T-helper 1 cell treated with Interleukin-12 subunit alpha and Interleukin-12 subunit beta and Interleukin-4 antibody, amounts not matched to agents 30 ng/mL and 1 ng/mL, for 36 hours (primary cell): ENCODE results near the gene NLRP9. TPM values are rescaled to one million over a fixed set of nuclear protein-coding genes. Genes with fewer than 3 reads are reported as not detected.

Experiments
- intact Hi-C: fragments of 100-400 bp; cut with micrococcal nuclease; formaldehyde crosslinking; loops from one replicate; pipeline ENCODE4 v1.15.1; 2024
- total RNA-seq: library from RNA; stranded (reverse); gene quantifications from 2 replicates; pipeline ENCODE4 v1.2.3, GENCODE V29; 2022

The NLRP9 gene
- total RNA-seq, 1 donor from 2014 or later: not detected

DNA sequence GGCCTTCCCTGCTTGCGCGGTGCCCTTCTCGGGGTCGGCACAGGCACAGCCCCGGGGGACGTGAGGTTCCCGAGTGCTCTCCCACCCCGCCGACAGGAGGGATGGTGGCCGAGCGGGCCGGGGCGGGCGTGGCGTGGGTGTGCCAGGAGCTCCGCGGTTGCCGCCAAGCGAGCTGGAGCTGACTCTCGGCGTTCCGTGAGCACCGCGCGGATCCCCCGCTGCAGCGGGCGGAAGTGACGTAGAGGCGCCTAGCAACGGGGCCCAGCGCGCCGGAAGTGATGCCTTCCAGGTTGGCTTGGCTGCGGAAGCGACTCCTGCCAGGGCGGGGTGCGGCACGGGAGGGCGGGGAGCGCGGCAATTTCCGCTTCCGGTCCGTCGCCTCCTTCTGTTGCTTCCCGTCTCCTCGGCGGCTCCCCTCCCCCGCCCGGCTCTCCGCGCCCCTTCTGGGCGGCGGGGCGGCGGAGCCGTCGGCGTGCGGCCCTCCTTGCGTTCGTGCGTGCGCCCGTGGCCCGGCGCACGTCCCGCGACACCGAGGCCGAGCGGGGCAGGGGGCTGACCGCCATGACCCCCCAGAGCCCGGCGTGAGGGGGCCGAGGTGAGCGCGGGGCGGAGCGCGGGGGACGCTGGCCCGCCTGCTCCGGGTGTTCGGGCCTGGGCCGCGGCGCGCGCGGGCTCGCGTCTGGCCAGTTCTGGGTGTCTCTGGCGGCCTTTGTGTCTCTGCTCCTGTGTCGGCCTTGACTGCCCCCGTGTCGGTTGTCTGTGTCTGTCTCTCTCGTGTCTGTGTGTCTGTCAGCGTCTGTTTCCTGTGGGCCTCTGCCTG is 63.2 kb downstream of the NLRP9 start, which contains the start of gene EPN1:
TSS of gene EPN1 (plus strand) at position 386 of the 820 bp plus-strand sequence. CDS start 3,402 bp downstream, outside the sequence.
- intact Hi-C loops: loop anchor here (1.0 to 2.0 kb wide), 7 partner anchors 21 to 640 kb away; partner anchors contain the start of genes FIZ1, PPP1R12C, ZNF444 and ZNF787

DNA sequence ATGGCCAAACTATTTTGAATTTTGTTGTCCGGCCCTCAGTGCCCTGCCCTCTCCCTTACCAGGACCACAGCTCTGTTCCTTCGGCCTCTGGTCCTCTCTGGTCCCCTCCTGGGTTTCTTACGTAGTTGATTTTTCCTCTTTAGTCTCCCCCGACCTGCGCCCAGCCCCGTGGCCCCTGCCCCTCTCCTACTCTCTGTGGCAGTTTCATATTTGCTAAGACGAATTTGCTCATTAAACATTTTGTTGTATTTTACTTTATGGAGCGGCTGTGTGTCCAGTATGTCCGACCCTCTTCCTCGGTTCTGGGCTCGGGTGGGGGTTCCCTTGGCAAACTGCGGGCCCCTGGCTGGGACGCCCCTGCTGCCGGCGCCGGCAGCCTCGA is 63.8 kb downstream of the NLRP9 start:
- intact Hi-C loops: loop anchor here (2.0 kb wide), 4 partner anchors 40 to 640 kb away; partner anchors contain the start of genes ZNF444, ZNF787 and ZSCAN5A

DNA sequence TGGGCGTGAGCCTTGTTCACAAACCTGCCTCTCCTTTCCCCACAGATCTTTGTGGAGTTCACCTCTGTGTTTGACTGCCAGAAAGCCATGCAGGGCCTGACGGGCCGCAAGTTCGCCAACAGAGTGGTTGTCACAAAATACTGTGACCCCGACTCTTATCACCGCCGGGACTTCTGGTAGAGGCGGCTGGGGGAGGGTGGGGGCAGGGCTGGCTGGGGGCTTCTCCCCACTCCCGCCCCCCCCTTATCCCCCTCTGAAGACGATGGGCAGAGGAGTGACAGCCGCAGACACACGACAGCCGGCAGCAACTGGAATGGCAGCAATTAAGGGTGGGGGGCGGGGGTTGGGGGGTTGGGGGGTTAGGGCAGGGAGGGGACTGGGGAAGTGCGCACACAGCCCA is 64.3 kb downstream of the NLRP9 start:
- intact Hi-C loops: loop anchor here (2.0 kb wide), 4 partner anchors 39 to 641 kb away; partner anchors contain the start of genes ZNF444, ZNF787 and ZSCAN5A

DNA sequence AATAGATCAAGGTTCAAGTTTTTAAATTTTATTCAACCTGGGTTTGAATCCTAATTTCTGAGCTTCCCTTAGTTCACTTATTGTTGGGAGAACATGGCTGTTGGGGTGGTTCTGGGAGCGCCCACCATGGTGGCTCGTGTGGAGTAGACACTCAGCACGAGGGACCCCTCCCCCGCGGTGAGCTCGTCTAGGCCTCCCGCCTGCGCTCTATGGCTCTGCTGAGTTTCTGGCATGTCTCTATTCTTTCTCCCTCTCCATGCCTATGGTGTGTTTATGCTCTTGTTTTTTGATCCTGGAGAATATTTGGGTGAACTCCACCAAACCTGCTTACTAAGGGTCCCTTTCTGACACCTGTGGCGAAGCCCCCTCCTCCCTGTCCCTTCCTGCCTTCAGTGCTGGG is 64.7 kb downstream of the NLRP9 start:
- intact Hi-C loops: no loop called here

DNA sequence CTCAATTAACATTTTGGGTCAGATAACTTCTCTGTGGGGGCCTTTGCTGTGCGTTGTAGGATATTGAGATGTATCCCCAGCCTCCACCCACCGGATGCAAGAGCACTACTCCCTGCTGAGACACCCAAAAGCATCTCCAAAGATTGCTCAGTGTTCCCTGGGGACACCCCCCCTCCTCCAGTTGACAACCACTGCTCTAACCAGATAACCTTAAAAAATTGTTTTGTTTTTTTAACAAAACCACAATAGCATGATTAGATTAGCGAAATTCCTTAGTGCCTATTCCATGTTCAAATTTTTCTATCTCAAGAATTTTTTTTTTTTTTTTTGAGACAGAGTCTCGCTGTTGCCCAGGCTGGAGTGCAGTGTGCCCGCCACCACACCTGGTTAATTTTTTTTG is 65.8 kb downstream of the NLRP9 start:
- intact Hi-C loops: no loop called here

DNA sequence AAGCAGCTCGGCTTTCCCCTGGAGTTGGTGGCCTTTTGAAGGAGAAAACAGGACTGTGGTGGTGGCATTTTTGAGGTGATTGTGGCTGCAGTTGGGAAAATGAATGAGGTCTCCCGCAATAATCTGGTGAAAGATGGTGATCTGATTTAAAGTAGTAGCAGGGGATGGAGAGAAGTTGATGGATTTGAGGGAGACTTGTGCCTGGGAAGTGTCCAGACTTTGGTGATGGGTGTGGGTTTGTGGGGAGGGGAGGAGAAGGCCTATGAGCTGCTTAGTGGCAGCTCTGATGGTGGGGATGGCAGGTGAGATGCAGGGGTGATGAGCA is 67.2 kb downstream of the NLRP9 start:
- intact Hi-C loops: no loop called here

DNA sequence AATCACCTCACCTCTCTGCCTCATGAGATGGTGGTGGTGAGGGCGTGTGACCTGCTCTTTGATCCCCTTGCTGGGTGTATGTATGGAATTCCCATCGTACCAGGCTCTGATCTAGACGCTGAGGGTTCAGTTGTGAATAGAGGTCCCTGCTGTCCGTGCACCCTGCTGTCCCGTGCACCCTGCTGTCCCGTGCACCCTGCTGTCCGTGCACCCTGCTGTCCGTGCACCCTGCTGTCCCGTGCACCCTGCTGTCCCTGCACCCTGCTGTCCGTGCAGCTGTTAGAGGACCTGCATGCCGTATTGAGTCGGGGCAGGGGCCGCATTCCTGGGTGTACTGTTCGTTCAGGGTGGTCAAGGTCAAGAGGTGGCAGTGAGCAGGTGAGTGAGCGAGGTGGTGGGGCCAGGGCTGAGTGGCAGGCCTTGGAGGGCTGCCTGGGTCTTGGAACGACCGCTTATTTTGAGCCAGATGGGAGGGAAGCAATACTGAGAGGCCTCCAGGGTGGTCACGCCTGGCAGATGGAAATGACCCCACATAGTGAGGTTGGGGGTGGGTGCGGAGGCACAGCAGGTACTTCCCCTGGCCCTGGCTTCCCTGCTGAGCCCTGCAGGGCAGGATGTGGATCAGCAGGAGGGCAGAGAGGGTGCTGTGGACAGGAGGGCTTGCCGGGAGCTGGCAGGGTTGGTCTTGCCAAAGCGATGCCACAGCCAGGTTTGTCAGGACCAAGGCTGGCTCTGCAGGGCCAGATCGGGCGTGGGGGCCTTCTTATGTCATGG is 67.7 kb downstream of the NLRP9 start:
- intact Hi-C loops: no loop called here

DNA sequence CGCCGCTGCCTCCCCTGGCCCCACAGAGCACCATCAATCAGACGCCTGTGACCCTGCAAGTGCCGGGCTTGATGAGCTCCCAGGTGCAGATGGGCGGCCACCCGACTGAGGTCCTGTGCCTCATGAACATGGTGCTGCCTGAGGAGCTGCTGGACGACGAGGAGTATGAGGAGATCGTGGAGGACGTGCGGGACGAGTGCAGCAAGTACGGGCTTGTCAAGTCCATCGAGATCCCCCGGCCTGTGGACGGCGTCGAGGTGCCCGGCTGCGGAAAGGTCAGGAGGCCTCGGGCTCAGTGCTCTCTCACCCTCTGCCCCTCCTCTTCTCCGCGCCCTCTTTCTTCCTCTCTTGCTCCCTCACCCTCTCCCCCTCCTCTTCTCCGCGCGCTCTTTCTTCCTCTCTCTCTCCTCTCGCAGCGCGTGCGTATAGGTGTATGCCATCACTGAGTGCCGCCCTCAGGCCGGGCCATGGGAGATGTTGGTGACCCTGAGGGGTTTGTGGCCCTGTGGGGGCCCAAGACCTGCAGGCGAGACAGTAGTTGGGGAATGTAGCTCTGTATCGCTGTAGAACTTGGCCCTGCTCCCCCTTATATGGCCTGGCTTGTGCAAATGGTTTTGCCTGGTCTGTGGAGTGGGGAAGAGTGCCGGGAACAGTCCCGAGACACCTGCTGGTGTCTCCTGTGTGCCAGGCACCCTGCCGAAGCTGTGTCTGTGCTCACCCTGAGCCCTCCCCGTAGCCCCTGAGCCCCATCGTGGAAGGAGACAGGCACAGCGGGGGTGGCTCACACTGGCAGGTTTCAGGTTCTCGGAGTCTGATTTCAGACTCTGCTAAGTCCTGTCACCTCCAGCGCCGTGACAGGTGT is 68.6 kb downstream of the NLRP9 start:
- intact Hi-C loops: no loop called here

DNA sequence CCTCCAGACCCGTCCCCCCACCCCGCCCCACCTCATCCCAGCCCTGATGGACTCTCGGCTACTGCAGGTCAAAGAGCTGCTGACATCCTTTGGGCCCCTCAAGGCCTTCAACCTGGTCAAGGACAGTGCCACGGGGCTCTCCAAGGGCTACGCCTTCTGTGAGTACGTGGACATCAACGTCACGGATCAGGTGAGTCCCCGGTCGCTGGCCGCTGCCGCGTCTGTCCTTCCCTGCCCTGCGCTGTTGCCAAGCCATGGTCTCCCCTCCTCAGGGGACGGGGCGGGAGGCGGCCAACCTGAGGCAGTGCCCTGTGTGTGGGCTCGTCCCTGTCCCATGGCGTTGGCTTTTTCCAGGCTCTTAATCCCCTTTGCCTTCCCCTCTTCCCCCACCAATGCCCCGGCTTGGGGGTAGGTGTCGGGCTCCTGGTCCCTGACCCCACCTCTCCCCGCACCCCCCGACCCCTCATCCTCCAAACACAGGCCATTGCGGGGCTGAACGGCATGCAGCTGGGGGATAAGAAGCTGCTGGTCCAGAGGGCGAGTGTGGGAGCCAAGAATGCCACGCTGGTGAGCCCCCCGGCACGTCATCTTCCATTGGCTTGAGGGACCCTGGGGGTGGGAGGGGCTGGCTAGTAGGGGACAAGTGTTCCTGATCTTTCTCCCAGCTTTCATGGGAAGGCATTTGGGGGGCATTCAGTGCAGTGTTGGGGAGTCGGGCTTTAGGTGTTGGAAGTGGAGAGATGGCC is 69.4 kb downstream of the NLRP9 start:
- intact Hi-C loops: no loop called here

DNA sequence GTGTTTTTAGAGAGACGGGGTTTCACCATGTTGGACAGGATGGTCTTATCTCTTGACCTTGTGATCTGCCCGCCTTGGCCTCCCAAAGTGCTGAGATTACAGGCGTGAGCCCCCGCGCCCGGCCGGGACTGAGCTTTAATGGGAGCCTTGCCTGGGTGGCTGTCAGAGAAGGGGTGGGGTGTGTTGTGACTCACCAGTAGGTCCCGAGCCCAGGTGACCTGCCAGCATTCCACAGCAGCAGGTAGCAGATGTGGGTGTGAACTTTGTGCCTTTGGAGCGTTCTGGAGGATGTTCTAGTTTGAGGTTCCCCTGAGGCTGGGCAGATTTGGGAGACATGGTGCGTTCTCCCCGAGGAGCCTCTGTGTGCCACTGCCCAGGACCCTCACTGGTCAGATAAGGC is 70.2 kb downstream of the NLRP9 start:
- intact Hi-C loops: no loop called here

DNA sequence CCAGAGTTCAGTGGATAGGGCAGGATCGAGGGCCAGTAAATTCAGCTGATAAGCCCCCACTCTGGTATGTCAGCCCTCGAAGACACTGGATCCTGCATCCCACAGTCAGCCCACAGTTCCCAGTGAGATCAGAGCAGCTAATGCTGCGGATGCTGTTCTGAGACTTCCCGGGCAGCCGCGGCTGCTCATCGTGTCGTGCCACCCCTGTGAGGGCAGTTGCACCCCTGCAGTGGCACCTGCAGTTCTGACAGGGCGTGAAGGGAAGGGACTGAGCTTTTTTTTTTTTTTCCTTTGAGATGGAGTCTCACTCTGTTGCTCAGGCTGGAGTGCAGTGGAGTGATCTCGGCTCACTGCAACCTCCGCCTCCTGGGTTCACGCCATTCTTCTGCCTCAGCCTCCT is 70.7 kb downstream of the NLRP9 start:
- intact Hi-C loops: no loop called here

DNA sequence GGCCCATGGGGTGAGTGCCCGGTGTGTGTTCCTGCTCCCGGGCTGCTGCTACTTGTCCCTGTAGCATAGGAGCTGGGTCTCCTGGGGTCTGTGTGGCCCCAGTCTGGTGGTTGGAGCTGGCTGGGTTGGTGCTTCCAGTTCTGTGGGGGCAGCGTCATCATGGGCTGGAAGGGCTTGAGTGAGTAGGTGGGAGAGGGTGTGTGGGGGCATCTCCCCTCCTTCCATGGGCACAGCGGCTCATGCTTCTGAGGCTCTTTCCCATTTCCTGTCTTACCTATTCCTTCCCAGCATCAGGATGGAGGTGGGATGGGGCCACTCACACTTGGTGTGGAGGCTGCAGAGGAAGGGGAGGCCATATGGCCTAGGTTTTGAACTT is 71.2 kb downstream of the NLRP9 start:
- intact Hi-C loops: no loop called here

DNA sequence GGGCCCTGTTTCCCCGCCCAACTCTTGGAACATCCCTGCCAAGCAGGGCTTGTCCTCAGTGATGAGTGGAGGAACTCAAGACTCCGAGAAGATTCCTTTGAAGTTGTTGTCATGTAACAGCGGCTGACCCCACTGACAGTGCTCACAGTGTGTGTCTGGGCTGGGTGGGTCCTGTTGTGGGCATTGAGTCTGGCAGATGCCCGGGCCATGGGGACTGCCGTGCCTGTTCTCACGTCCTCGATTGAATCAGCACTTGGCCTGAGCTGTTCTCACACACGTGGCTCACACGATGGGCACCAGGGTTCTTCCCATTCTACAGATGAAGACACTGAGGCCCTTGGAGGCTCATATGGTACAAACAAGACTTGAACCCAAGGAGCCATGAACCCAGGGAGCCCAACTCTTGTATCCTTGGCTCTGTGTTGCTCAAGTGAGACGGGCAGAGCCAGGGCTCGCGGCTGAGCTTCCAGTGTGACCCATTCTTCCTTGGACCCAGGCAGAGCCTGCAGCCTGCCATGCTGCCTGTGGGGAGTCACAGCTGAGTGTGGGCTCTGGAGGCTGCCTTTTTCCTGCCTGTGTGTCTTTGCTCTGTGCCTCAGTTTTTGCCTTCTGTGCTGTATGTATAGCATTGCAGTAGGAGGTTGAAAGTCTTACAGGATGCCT is 71.7 kb downstream of the NLRP9 start:
- intact Hi-C loops: no loop called here

DNA sequence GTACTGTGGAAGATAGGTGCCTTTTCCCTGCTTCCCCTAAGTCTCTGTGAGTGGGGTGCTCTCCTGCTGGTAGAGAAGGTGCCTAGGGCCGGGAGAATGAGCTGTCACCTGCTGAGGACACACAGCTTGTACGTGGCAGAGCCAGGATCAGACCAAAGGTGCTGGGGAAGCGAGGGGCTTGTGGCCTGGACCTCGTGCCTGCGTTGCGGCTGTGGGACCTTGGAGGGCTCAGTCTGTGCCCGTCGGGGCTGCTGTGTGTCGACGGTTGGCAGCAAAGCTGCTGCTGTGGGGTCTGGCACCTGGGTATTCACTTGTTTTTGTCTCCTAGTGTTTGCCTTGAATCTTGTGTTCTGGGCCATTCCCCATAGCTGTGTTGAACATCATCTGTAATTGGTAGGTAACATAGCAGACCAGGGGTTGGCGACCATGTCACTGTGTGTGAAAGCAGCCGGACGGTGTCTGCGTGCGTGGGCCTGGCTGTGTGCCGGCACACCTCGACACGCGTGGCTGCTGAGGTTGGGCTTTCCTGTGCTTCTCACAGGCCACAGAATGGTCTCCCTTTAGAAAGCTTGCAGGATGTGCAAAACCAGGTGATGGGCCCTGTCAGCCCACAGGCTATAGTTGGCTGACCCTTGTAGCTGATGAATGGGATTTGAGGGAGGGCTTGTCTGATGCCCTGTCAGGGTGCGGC is 74.2 kb downstream of the NLRP9 start:
- intact Hi-C loops: no loop called here

DNA sequence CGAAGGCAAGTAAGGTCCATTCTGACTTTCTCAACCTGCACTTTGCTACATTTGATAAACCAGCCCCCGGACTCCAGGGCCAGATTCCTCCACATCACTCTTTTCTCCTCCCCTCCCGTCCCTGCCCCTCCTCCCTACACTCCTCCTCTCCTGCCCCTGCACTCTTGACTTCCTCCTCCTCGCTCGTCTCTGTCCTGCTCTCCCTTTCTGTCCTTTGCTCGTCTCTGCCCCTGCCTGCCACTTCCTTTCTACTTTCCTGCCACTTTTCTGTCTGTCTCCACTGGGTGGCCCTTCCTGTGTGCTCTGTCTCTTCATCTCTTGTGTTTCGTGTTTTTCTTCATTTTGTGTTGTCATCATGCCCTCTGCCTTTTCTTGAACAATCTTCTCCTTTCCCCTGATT is 76.4 kb downstream of the NLRP9 start:
- intact Hi-C loops: no loop called here

DNA sequence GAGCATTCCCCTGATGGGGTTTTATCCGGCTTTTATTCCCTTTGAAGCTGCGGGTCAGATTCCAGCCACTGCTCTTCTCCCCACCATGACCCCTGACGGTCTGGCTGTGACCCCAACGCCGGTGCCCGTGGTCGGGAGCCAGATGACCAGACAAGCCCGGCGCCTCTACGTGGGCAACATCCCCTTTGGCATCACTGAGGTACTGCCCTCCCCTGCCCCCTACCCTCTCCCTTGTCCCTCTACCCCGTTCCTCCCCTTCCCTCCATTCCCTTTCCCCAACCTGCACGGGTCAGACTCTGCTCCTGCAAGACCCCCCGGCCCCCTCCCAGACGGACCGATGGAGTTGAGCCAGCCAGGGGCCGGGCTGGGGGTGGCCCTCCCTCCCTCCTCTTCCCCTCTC is 77.2 kb downstream of the NLRP9 start:
- intact Hi-C loops: no loop called here

DNA sequence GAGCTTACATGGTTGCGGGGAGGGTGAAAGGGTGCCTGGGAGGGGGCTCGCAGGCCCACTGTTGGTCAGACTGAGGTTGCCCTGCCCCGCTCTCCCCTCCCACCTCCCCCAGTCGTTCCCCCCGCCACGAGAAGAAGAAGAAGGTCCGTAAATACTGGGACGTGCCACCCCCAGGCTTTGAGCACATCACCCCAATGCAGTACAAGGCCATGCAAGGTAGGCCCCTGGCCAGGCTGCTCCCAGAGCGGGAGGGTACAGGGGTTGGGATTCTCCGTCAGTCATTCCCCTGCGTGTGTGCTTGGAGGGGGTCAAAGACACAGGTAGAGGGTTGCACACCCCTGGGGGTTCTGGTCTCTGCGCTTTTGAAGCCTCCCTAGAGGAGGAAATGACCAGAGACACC is 77.8 kb downstream of the NLRP9 start:
- intact Hi-C loops: no loop called here

DNA sequence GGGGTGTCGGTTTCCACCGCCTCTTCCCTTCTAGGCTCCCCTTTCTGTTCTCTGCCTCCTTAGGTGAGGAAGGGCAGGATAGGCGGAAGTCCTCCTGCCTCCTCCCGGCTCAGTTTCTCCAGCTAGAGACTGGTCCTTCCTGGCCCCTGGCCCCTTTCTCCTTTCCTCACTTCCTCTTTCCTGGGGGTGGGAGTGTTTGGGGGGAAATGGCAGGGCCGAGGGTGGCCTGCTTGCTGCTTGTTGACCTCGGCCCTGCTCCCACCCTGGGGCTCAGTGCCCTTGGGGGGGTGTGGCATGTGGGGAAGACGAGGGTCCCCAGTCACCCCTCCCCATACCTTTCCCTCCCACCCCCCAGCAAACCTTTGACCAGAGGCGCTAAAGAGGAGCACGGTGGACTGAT is 78.4 kb downstream of the NLRP9 start:
- intact Hi-C loops: loop anchor here (10.0 kb wide), 1 partner anchor 875 kb away; the partner anchor contains the start of gene ZFP28

DNA sequence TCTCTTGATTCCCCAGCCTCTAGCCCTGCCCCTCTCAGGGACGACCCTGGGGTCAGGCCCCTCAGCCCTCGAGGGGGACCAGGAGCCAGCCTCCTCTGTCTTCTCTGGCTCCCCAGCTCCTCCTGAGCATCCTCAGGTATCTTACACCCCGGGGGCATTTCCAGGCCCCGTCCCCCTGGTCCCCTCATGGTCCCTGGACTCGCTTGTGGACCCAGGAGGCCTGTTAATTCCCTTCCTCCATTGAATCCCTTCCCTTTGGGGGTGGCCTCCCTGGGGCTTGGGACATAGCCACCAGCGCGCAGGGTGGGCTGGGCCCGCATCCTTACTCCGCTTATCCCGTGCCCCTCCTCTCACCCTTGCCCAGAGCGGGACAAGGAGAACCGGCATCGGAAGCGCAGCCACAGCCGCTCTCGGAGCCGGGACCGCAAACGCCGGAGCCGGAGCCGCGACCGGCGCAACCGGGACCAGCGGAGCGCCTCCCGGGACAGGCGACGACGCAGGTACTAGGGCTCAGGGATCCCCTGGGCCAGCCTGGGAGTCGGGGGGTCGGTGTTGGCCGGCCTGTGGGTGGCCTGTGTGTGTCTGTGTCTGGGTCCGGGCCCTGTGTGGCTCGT is 79.2 kb downstream of the NLRP9 start:
- intact Hi-C loops: loop anchor here (10.0 kb wide), 1 partner anchor 876 kb away; the partner anchor contains the start of gene ZFP28
